ENCODE data around the gene NPAS3.

Gene NPAS3

GRCh38 chr14:33762161-33762851, 823.6 kb downstream of the NPAS3 start:
- DNase-seq (ENCODE audit: insufficient read length, low spot score): no peak
- no peak for TF ChIP-seq TAF1 (IDR thresholded peaks at IDR 0.05; ENCODE audit: low read depth, low read length)
- no peak for TF ChIP-seq POLR2AphosphoS5 (IDR thresholded peaks at IDR 0.05; ENCODE audit: low read depth, low read length)
- no peak for TF ChIP-seq POU2F2 (IDR thresholded peaks at IDR 0.05; ENCODE audit: low read depth, low read length)
- no peak for TF ChIP-seq SPI1 (IDR thresholded peaks at IDR 0.05; ENCODE audit: low read depth, low read length)
- no peak for TF ChIP-seq PAX5 (IDR thresholded peaks at IDR 0.05; ENCODE audit: insufficient read depth, low read length, severe bottlenecking)
- FAIRE-seq: no peak

GRCh38 chr14:33764876-33765650, 826.4 kb downstream of the NPAS3 start:
- TF ChIP-seq TAF1 (IDR thresholded peaks at IDR 0.05; ENCODE audit: low read depth, low read length) (no peak), POLR2AphosphoS5 (IDR thresholded peaks at IDR 0.05; ENCODE audit: low read depth, low read length) (no peak), PAX5 (IDR thresholded peaks at IDR 0.05; ENCODE audit: insufficient read depth, low read length, severe bottlenecking) (no peak), SPI1 (IDR thresholded peaks at IDR 0.05; ENCODE audit: low read depth, low read length) (no peak), POU2F2 (IDR thresholded peaks at IDR 0.05; ENCODE audit: low read depth, low read length) (no peak), POLR2A (IDR thresholded peaks at IDR 0.05; ENCODE audit: low read depth, low read length) (no peak)
- DNase-seq (ENCODE audit: insufficient read length, low spot score) (no peak), FAIRE-seq (no peak)

GRCh38 chr14:33767586-33768457, 829.1 kb downstream of the NPAS3 start:
- TF ChIP-seq PAX5 (IDR thresholded peaks at IDR 0.05; ENCODE audit: insufficient read depth, low read length, severe bottlenecking): no peak
- TF ChIP-seq SPI1 (IDR thresholded peaks at IDR 0.05; ENCODE audit: low read depth, low read length): no peak
- TF ChIP-seq TAF1 (IDR thresholded peaks at IDR 0.05; ENCODE audit: low read depth, low read length): no peak
- no peak for TF ChIP-seq POLR2AphosphoS5 (IDR thresholded peaks at IDR 0.05; ENCODE audit: low read depth, low read length)
- no peak for TF ChIP-seq POLR2A (IDR thresholded peaks at IDR 0.05; ENCODE audit: low read depth, low read length)
- no peak for TF ChIP-seq POU2F2 (IDR thresholded peaks at IDR 0.05; ENCODE audit: low read depth, low read length)
- DNase-seq (ENCODE audit: insufficient read length, low spot score) (no peak), FAIRE-seq (no peak)

GRCh38 chr14:33768458-33768830, 829.8 kb downstream of the NPAS3 start:
- TF ChIP-seq POLR2AphosphoS5 (IDR thresholded peaks at IDR 0.05; ENCODE audit: low read depth, low read length): no peak
- TF ChIP-seq POLR2A (IDR thresholded peaks at IDR 0.05; ENCODE audit: low read depth, low read length): no peak
- DNase-seq (ENCODE audit: insufficient read length, low spot score) (no peak), FAIRE-seq (no peak)

GRCh38 chr14:33773205-33774030, 834.7 kb downstream of the NPAS3 start:
- TF ChIP-seq SPI1 (IDR thresholded peaks at IDR 0.05; ENCODE audit: low read depth, low read length) (no peak), POLR2A (IDR thresholded peaks at IDR 0.05; ENCODE audit: low read depth, low read length) (no peak), POU2F2 (IDR thresholded peaks at IDR 0.05; ENCODE audit: low read depth, low read length) (no peak), POLR2AphosphoS5 (IDR thresholded peaks at IDR 0.05; ENCODE audit: low read depth, low read length) (no peak), TAF1 (IDR thresholded peaks at IDR 0.05; ENCODE audit: low read depth, low read length) (no peak), PAX5 (IDR thresholded peaks at IDR 0.05; ENCODE audit: insufficient read depth, low read length, severe bottlenecking) (no peak)
- no peak for FAIRE-seq
- DNase-seq (ENCODE audit: insufficient read length, low spot score): no peak

- TF ChIP-seq POU2F2 (IDR thresholded peaks at IDR 0.05; ENCODE audit: low read depth, low read length) (no peak), SPI1 (IDR thresholded peaks at IDR 0.05; ENCODE audit: low read depth, low read length) (no peak), POLR2AphosphoS5 (IDR thresholded peaks at IDR 0.05; ENCODE audit: low read depth, low read length) (no peak), POLR2A (IDR thresholded peaks at IDR 0.05; ENCODE audit: low read depth, low read length) (no peak), TAF1 (IDR thresholded peaks at IDR 0.05; ENCODE audit: low read depth, low read length) (no peak), PAX5 (IDR thresholded peaks at IDR 0.05; ENCODE audit: insufficient read depth, low read length, severe bottlenecking) (no peak)
- no peak for FAIRE-seq
- DNase-seq (ENCODE audit: insufficient read length, low spot score): no peak
These were observed 835.5 kb downstream of the NPAS3 start for GRCh38 chr14:33774161-33774560.

GRCh38 chr14:33774723-33775470, 836.2 kb downstream of the NPAS3 start:
- TF ChIP-seq SPI1 (IDR thresholded peaks at IDR 0.05; ENCODE audit: low read depth, low read length) (no peak), POLR2A (IDR thresholded peaks at IDR 0.05; ENCODE audit: low read depth, low read length) (no peak), PAX5 (IDR thresholded peaks at IDR 0.05; ENCODE audit: insufficient read depth, low read length, severe bottlenecking) (no peak), POLR2AphosphoS5 (IDR thresholded peaks at IDR 0.05; ENCODE audit: low read depth, low read length) (no peak)
- FAIRE-seq (no peak), DNase-seq (ENCODE audit: insufficient read length, low spot score) (no peak)

GRCh38 chr14:33776871-33777270, 838.2 kb downstream of the NPAS3 start:
- DNase-seq (ENCODE audit: insufficient read length, low spot score): no peak
- TF ChIP-seq SPI1 (IDR thresholded peaks at IDR 0.05; ENCODE audit: low read depth, low read length) (no peak), POLR2AphosphoS5 (IDR thresholded peaks at IDR 0.05; ENCODE audit: low read depth, low read length) (no peak), TAF1 (IDR thresholded peaks at IDR 0.05; ENCODE audit: low read depth, low read length) (no peak), POU2F2 (IDR thresholded peaks at IDR 0.05; ENCODE audit: low read depth, low read length) (no peak), POLR2A (IDR thresholded peaks at IDR 0.05; ENCODE audit: low read depth, low read length) (no peak), PAX5 (IDR thresholded peaks at IDR 0.05; ENCODE audit: insufficient read depth, low read length, severe bottlenecking) (no peak)
- no peak for FAIRE-seq
